Neuron (in vitro differentiated cells): ENCODE data around the gene EIF4E3.

ENCODE experiments used
- H2AFZ ChIP-seq: one replicate; pipeline ENCODE4 v1.6.1; 2013; ENCODE audit warnings: low read depth, mild to moderate bottlenecking, inconsistent platforms, low read length, moderate library complexity
- H3K27me3 ChIP-seq: one replicate; pipeline ENCODE4 v1.6.1; 2013; ENCODE audit warnings: low read length; ENCODE audit not compliant: insufficient read depth
- H3K36me3 ChIP-seq: one replicate; pipeline ENCODE4 v1.6.1; 2013; ENCODE audit warnings: low read length; ENCODE audit not compliant: insufficient read depth
- H3K4me1 ChIP-seq: one replicate; pipeline ENCODE4 v1.6.1; 2013; ENCODE audit warnings: low read length; ENCODE audit not compliant: insufficient read depth
- H3K4me3 ChIP-seq: 2 replicates; pipeline ENCODE4 v1.5.1; 2013; ENCODE audit warnings: mild to moderate bottlenecking, low read length, moderate library complexity
- H3K9me3 ChIP-seq: one replicate; pipeline ENCODE4 v1.6.1; 2013; ENCODE audit warnings: low read length

The EIF4E3 gene

DNA sequence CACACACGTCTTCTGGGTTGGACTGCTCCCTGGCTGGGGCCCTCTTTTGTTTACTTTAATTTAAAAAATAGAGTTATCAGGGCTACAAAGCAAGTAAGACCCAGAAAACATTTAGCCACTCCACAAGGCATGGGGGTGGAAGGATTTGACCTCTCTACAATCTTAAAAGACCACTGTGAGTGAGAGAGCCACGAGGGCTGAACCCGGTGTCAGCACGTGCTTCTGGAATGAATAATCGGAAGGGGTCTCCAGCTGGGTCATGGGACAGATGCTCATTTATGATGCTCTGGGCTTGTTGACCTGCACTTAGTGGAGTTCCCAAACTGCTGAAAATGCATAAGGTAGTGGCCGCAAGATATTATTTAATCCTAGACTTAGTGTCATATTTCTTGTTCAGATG lies 52.4 kb downstream of the EIF4E3 start:
- Histone ChIP-seq H2AFZ (no peak overlapping the region), H3K36me3 (no peaks in the 10 kb centered on the region), H3K27me3 (no peaks in the 10 kb centered on the region), H3K4me3 (peak overlapping the region; percentile 25), H3K9me3 (no peaks in the 10 kb centered on the region), H3K4me1 (peaks cover 26% of the 10 kb centered on the region)

DNA sequence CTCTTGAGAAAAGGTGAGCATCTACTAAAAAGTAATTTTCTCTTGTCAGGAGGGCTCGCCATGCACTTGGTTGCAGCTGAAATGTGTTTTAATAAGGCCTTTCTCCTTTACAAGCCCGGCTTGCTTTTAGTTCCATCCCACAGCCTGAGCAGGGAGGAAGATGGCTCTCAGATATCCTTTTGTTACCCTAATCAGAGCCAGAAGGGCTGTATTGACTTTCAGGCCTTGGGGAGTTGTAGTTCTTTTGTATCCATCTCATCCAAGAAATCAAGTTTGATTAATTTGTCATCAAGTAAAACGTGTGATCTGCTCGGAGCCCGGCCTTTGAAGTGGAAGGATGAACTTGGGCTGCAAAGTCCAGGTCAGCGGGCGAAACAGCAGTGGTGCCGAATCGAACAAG lies 52.9 kb downstream of the EIF4E3 start:
- Histone ChIP-seq H3K27me3 (no peaks in the 10 kb centered on the region), H2AFZ (no peak overlapping the region), H3K4me1 (peaks cover 24% of the 10 kb centered on the region), H3K9me3 (no peaks in the 10 kb centered on the region), H3K36me3 (no peaks in the 10 kb centered on the region), H3K4me3 (peak overlapping the region; percentile 25)

DNA sequence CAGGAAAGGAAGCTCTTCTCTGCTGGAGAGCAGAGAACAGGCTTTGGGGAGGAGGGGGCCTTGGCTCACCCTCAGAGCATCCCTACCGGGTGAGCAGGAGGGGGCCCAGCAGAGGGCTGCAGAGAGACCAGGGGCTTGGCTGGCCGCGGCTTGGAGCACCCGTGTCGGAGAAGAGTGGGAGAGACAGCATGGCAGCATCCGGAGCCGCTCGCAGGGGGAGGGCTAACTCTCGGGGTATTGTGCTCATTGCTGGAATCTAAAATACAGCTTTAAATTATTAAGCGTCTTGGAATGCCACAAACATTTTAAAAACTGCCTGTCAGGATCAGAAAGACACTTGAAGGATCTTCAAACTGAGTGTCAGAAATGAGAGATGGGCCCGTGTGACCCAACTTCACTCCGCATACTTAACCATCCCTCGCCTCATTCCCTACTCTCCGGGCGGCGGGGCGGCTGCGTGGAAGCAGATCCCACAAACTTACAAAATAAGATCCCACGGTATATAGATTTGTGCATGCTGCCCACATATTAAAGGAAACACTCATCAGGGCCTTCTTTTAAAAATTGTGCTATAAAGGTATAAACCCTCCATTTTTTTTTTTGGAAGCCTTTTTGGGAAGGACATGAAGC lies 53.9 kb downstream of the EIF4E3 start:
- Histone ChIP-seq H3K4me1 (peaks cover 20% of the 10 kb centered on the region), H3K4me3 (no peak overlapping the region), H3K36me3 (no peaks in the 10 kb centered on the region), H3K9me3 (no peaks in the 10 kb centered on the region), H3K27me3 (no peaks in the 10 kb centered on the region), H2AFZ (no peak overlapping the region)

DNA sequence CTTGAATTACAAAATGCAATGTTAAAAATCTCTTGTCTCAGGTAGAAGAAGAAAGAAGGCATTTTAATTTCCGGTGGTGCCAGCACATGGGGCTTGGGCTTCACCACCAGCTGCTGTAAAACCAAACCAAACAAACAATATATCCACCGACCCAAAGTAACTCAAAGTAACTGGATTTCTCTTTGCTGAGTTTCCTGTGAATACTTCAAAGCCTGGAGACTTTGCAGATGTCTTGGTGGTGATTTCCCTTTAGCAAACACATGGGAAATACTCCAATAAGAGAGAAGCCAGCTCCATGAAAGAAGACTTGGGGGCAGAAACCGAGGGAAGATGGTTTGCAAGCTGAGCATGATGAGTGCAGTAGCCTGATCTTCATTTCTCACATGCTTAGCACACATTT lies 62.6 kb downstream of the EIF4E3 start:
- Histone ChIP-seq H3K36me3 (no peaks in the 10 kb centered on the region), H3K4me3 (no peak overlapping the region), H3K27me3 (no peaks in the 10 kb centered on the region), H3K9me3 (no peaks in the 10 kb centered on the region), H2AFZ (no peak overlapping the region), H3K4me1 (peaks cover 3% of the 10 kb centered on the region)

DNA sequence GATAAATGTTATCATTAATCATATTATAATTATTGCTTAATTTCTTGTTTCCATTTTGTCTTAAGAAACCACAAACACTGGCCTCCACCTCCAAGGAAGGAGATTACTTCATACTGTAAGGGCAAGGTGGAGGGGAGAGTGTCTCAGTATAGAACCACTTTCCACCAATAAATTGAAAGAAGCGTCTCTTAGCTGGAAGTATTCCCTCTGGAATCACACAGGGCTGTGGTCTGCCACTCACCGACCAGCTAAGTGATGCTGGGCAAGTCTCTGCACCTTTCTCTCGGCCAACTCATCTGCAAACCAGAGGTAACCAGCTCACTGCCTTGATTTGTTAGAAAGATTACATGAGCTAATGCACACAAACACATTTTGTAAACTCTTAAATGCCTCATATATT lies 63.1 kb downstream of the EIF4E3 start:
- H3K9me3 ChIP-seq = no peaks in the 10 kb centered on the region
- no peak overlapping the region for H2AFZ ChIP-seq
- H3K4me1 ChIP-seq = peaks cover 3% of the 10 kb centered on the region
- H3K4me3 ChIP-seq = no peak overlapping the region
- no peaks in the 10 kb centered on the region for H3K36me3 ChIP-seq
- no peaks in the 10 kb centered on the region for H3K27me3 ChIP-seq

DNA sequence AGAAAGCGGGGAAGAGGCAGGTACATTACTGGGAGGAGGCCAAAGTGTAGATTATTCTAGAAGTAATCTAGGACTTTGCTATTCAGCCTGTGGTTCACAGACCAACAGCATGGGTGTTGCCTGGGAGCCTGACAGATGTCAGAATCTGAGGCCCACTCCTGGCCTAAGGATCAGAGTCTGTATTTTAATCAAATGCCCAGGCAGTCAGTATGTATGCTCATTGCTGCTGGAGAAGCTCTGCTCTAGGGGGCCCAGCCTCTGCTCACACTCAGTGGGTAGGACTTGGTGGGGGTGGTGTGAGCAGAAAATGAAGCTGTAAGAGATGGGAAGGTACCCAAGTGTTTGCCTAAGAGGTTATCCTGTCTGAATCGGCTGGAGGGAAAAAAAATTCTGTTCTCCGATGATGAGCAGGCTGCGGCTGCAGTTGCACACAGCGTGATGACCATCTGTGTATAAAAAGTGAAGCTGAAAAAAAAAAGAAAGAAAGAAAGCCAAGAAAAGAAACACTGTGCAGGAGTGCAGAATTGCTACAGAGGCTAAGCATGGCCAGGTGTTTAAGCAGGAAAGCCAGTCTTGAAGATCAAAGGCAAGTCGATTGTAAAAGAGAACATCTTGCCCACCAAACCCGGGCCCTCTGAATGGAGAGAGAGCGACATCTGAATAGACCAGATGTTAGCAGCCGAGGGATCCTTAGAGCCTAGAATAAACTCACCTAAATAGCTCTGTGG lies 65.2 kb downstream of the EIF4E3 start:
- peaks cover 3% of the 10 kb centered on the region for H3K4me1 ChIP-seq
- H3K9me3 ChIP-seq = no peaks in the 10 kb centered on the region
- no peaks in the 10 kb centered on the region for H3K27me3 ChIP-seq
- no peaks in the 10 kb centered on the region for H3K36me3 ChIP-seq
- H2AFZ ChIP-seq = no peak overlapping the region
- H3K4me3 ChIP-seq = no peak overlapping the region

DNA sequence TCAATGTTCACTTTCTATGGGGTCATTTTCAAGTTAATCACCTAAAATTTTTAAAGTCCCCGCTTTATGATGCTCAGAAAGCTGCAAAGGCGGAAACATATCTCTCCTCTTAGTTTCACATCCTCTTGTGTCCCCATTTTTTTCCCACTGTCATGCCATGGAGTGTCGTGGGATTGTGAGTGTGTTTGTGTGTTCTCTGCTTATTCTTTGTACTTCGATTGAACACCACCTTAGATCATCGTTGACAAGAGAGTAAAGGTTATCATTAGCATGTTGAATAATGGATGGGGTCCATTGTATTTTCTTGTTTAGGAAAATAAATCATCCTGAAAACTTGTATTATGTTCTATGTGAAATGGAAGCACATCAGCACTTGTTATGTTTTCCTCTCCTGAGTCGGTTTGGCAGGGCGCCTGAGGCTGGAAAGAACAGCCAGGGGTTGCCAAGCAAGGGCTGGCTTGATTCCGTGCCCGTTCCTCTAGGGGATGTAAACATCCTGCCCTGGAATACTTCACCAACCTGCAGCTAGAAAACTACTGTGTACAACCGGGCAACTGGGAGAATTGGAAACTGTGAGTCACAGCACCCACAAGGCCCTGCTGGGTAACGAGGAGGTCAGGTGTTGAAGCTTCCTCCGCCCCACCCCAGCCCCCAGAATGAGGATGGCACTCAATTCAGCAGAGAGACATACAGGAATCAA lies 67.2 kb downstream of the EIF4E3 start:
- Histone ChIP-seq H2AFZ (no peak overlapping the region), H3K4me3 (no peak overlapping the region), H3K4me1 (peaks cover 6% of the 10 kb centered on the region), H3K9me3 (no peaks in the 10 kb centered on the region), H3K27me3 (no peaks in the 10 kb centered on the region), H3K36me3 (no peaks in the 10 kb centered on the region)

DNA sequence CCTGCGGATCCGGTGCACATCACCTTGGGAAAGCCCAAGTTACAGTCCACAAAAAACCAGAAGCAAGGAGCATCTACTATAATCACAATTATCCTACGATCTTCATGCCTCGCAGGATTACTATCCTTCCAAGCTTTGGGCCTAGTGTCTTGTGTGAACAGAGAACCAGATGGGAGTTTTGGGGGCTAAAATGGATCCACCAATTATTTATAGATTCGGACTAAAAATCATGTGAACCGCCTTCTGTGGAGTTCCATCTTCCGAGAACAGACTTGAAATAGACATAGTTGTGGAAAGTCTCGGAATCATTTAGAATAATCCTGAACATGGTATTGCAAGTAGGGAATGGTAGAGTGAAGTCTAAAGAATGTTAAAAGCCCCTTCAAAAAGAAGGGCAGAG lies 70.1 kb downstream of the EIF4E3 start:
- no peak overlapping the region for H3K4me3 ChIP-seq
- H3K9me3 ChIP-seq = no peaks in the 10 kb centered on the region
- H3K36me3 ChIP-seq = no peaks in the 10 kb centered on the region
- peaks cover 3% of the 10 kb centered on the region for H3K27me3 ChIP-seq
- no peak overlapping the region for H2AFZ ChIP-seq
- H3K4me1 ChIP-seq = peaks cover 6% of the 10 kb centered on the region

DNA sequence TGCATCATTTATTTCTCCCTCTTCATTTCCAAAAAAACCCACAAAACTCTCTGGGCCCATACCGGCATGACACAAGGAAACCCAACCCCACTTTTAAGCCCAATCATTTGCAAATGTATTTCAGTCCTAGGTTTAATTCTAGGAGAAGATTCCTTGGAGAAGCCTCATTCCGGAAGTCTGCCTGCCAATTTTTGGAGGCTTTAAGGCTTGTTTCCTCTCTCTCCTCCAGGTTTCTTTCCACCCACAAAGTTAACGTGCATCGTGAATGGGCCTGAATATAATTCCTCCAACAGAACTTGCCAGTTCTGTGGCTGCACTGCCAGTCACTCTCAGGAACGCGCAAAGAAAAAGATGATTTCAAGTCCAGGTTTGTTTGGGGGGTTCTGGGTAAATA lies 71.8 kb downstream of the EIF4E3 start:
- no peaks in the 10 kb centered on the region for H3K36me3 ChIP-seq
- H2AFZ ChIP-seq = peak overlapping the region; percentile 22
- peaks cover 6% of the 10 kb centered on the region for H3K4me1 ChIP-seq
- H3K9me3 ChIP-seq = no peaks in the 10 kb centered on the region
- peaks cover 3% of the 10 kb centered on the region for H3K27me3 ChIP-seq
- H3K4me3 ChIP-seq = no peak overlapping the region

DNA sequence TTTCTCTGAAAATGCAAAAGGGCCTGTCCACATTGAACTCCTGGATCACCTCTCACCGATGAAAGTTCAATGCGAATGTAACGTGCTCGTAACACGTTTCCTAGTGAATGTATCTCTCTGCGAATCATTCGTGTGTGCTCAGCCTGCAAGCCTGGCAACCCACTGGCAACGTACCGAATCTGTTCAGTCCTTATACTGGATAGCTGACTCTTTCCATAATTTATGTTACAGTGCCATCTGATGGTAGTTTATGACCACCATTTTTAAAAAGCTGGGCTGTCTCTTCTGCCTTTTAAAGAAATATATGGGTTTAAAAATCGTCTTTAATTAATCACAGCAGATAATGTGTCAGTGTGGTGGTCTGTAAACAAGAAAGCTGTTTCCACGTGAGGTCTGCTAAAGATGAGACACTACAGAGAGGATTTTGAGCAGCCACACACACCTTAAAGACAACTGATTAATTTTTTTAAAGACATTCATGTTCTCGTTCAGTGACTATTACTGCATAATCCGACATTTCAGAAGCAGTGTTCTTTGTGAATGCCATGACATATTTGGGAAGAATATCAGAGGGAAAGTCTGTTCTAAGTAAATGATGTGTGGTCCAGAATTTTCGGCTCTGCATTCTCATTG lies 72.3 kb downstream of the EIF4E3 start:
- Histone ChIP-seq H3K9me3 (no peaks in the 10 kb centered on the region), H3K4me1 (peaks cover 6% of the 10 kb centered on the region), H3K27me3 (peaks cover 3% of the 10 kb centered on the region), H3K4me3 (no peak overlapping the region), H3K36me3 (no peaks in the 10 kb centered on the region), H2AFZ (peak overlapping the region; percentile 22)

DNA sequence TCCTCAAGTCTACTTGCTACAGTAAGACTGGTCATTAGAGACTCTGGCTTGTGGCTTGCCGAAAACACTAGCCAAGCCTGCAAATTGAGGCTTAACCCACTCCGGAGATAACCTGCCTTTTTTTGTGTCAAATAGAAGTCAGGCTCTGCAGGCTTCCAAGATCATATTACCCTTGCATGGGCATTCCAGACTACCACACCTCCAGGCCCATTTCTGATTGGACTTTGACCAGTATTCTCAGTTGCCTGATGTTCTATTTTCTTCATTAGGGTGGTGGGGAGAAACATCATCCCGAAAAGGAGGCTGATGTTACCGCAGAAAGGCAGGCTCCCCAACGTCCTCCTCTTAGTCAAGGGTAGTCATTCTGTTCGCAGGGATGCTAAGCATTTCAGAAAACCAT lies 73.6 kb downstream of the EIF4E3 start:
- H2AFZ ChIP-seq = no peak overlapping the region
- peaks cover 3% of the 10 kb centered on the region for H3K4me1 ChIP-seq
- H3K36me3 ChIP-seq = no peaks in the 10 kb centered on the region
- peaks cover 3% of the 10 kb centered on the region for H3K27me3 ChIP-seq
- H3K4me3 ChIP-seq = no peak overlapping the region
- H3K9me3 ChIP-seq = no peaks in the 10 kb centered on the region

DNA sequence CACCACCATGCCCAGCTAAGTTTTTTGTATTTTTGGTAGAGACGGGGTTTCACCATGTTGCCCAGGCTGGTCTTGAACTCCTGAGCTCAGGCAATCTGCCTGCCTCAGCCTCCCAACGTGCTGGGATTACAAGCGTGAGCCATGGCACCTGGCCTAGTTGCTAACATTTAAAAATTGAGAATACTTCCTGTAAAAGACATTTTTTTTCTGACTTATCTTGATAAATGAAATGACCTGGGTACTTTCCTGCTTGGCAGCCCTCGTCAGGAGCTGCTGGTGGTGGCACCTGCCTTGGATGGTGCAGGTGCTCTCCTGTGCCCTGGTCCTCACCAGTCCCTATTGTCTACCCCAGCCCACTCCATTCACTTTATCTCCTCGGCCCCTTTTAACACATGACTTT lies 74.8 kb downstream of the EIF4E3 start:
- Histone ChIP-seq H3K4me1 (peaks cover 3% of the 10 kb centered on the region), H3K4me3 (no peak overlapping the region), H3K9me3 (no peaks in the 10 kb centered on the region), H3K27me3 (peaks cover 3% of the 10 kb centered on the region), H2AFZ (no peak overlapping the region), H3K36me3 (no peaks in the 10 kb centered on the region)

DNA sequence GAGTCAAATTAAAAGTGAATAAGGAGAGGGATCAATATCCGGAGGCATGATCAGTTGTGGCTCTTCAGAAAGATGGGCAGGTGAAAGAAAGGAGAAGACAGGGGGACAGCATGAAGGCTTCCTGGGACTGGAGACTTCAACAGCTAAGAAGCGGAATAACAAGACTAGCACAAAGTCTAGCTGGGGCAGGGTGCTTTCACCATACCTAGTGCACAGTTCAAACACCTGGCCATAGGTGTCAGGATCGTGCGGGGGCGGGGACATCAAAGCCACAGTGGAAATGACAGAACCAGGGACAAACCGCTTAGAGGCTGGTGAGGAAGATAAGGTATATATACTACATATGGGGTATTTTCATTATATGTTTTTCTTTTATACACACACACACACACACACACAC lies 75.4 kb downstream of the EIF4E3 start:
- peaks cover 3% of the 10 kb centered on the region for H3K4me1 ChIP-seq
- no peak overlapping the region for H3K4me3 ChIP-seq
- H3K36me3 ChIP-seq = no peaks in the 10 kb centered on the region
- H3K9me3 ChIP-seq = no peaks in the 10 kb centered on the region
- no peak overlapping the region for H2AFZ ChIP-seq
- peaks cover 3% of the 10 kb centered on the region for H3K27me3 ChIP-seq
